DMS 273 treated with DMSO at 0.1 percent for 48 hours (cell line): ENCODE data around the gene SUFU.

Experiments used
- DNase-seq: peaks from one replicate; lab custom pipeline; 2025; lab: John Stamatoyannopoulos, UW

The SUFU gene

DNA sequence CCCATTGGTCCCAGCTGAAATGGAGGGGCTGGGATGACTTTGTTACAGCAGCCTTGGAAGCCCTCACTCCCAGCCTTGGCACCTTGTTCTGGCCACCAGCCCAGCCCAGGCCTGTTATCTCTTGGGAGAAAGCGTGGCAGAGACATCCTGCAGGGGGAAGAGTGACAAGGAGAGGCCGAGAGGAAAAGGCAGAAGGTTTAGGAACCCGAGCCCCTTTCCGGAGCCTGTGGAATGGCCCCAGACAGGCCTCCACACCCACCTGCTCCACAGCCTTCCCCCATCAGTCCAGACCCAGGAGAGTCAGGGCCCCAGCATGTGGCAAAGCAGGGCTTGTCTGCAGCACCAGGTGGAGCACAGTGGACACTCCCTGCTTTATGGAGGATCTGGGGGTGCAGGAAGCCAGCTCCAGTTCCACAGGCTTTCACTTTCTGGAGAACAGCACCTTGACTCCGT lies 116.4 kb downstream of the SUFU start:
- DNase-seq, result no peak

DNA sequence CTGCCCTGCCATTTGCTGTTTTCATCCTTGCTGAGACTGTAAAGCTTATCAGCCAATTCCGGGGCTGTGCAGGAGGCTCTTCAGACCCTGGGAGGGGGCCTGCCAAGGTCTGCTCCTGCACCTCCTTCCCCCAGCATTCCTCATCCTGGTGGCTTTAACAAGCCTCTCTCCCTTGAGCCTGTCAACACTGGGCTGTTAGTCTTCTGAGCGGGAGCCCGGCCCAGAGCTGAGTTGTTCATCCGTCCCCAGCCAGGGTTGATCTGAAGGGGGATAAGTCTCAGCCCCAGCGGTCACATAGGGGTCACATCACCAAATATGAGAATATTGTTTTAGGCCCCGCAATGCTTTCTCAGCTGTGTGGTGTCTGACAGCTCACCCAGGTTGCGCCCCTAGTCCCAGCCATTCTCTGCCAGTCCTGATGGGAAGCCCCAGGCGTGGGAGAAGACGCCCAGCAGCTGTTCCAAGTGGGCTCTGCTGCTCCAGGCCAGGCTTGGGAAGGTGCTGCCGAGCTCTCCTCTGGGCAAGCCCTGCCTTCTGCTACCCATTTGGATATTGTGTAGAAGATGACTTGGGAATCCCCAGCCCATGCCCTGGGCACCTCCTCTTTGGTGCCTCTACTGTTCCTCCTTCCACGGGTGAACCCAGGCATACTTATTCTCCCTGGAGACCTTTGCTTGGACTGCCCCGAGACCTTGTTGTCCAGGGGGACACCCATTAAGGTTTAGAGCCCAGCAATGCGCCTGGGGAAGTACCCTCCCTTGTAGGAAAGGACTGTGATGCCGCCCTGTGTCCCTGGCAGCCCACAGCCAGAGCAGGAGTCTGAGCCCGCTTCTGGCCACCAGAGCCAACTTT lies 117.0 kb downstream of the SUFU start:
- DNase-seq, result no peak

DNA sequence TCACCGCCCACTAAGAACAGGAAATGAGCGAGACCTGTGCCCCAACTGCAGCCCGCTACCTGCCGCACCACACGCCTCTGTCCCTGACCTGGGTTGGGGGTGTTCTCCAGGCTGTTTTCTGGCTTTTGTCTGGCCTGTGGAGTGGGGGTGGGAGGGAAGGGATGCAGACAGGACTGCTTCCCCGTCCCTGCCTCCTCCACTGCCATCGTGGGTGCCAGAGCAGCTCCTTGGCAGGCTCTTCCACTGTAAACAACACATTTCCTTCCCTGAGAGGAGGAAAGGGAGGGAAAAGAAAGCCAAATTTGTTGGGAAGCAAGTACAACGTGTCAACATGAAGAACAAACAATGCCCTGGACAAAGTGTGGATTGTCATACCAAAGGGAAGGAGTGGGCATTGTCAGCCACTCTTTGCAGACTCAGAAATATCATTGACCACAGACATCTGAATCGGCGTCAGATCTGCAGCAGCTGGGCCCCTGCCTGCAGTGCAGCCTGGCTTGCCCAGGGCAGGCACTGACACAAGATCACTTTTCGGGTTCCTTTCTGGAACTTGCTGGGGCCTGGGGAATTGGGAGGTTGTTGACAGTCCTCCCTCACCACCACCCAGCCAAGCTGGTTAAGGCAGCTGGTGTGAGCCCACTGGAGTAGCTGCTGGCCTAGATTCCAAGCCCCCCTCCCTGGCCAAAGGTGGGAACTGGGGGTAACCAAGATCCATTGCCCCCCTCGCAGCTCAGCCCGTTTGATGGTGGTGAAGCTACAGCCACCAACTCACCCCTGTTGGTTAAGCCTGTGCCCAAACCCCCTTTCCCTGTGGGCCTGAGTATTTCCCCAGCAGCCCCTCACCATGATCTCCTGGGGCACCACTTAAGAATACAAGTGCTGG lies 117.9 kb downstream of the SUFU start:
- no peak for DNase-seq

DNA sequence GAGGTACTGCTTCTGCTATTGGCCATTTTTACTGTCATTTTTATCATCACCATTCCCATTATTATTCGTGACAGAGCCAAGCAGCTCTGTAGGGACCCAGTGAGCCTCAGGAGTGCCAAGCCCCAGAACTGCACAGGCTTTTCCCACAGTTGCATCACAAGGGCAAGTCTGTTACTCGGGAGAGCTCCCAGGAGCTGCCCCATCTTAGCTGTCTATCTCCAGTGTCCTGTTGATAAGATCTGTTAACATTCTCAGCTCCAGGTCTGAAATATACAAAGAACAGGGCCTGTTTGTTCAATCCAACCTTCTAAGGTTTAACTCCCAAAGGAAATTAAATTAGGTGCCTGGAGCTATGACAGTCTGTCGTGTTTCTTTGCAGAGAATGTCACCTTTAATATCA lies 120.3 kb downstream of the SUFU start:
- no peak for DNase-seq

DNA sequence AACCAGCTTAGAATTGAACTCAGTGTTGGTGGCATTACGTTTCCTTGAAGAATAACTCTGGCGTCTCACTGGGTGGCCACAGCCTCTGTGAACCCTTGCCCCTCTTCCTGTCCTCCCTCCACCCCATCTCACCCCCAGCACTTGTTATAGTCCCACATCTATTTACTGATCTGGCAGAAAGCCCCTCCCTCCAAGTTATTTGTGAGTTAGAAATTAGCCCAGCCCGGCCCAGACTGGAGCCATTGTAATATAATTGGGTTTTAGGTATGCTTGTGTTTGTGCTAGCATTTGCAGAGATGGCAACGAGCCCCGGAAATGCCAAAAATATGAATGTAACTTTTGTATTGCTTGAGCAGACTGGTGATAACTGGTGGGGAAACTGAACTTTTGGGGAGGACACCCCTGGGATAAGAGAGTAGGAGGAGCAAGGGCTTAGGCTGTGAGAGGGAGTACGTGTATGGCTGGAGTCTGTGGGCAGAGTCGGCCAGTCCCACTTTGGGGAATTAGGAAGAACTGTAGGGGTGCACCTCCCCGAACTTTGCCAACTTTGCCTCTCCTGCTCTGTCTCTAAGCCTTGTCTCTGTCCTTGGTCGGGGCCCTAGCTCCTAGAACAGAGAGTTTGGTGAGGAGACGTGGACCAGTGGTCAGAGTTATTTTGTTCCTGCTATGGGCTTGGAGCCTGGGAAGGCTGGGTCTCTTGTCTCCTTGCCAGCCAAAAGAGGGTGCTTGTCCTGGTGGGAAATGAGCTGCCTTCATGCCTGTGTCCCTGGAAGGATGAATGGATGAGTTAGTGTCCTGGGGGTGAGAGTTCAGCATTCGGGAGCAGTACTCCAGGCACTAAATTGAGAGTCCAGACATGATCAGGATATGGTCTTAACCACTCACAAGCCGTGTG lies 121.2 kb downstream of the SUFU start:
- no peak for DNase-seq

DNA sequence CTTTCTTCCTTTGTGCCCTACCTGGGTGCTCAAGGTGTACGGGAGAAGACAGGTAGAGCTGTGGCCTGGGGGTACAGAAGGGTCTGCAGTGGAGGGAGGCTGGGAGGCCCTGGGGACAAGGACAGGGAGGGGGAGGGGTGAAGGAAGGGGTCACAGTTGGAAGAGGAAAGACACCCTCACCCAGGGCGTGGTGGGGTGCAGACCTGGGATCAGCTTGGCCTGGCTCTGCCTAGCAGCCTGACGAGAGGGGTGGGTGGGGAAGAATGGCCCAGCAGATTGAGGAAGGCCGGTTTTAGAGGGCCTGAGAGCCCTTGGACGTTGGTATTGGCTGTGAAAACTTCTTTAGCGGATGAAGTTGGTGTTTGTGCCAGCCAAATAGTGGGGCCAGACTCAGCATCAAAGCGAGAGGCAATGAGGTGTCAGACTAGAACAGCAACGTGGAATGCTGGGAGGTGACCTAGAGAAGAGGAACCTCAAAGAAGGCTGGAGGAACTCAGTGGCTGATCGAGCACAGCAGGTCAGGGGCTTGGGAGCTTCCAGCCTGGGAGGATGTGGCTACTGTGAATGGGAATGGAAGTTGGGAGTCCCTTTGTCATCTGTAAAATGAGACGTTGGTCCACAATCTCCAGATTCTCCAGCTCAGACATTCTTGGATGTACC lies 122.4 kb downstream of the SUFU start:
- no peak for DNase-seq

DNA sequence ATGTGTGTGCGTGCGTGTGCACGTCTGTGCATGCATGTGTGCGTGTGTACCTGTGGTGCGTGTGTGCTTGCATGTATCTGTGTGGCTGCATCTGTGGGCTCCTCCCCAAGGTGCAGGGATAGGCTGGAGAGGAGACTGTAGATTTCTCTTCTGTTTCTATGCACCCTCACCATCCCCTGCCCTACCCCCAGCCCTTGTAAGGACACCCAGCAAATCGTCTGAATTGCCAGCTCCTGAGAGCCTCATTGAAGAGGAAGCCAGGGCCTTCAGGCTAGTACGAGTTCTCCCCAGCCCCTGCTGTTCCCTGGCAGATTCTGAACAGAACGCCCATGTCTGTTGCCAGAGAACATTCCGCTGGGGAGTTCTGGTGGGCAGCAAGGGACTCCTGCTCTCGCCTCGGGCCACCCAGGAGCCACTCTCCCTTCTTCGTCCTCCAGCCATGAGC lies 123.5 kb downstream of the SUFU start:
- DNase-seq, result no peak

DNA sequence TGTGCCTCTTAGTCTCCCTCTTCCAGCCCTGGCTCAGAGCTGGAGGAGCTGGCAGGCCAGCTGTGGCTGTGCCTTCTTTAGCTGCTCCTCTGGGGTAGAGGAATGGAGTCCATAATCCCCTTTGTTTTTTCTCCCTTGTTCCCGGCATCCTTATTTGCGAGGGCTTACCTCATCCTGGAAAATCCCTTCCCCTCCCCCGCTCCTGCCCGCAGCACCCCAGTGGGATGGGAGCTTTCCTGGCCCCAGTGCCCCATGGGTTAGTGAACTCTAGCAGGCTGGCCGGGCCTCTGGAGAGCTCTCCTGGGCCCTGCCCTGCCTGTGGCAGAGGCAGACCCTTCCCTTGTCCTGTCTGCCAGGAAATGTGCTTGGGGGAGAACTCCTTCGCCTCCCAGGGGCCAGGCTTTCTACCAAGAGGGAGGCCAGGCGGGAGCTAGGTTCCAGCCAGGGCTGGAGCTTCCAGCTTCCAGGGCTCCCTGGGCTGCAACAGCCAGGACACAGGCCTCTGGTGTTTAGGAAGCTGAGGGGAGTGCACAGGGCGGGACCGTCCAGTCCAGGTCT lies 124.0 kb downstream of the SUFU start:
- no peak for DNase-seq

DNA sequence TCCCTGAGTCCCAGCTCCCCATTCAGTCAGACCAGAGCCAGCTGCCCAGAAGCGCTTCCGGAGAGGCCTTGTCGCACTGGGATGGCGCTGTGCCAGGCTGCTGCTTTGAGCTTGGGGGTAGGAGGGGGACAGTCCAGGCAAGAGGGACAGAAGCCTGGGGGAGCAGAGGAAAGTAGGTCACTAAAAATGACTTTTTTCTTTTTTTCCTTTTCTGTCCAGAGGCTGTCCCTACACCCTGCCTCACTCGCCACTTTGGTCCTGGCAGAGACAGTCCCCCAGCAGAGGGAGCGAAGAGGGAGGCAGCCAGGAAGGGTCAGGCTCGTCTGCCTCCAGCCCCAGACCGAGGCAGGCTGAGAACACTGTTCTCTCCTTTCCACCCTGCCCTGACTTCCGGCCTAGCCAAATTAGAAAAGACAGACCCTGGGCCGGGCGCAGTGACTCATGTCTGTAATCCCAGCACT lies 124.7 kb downstream of the SUFU start:
- DNase-seq, result no peak

DNA sequence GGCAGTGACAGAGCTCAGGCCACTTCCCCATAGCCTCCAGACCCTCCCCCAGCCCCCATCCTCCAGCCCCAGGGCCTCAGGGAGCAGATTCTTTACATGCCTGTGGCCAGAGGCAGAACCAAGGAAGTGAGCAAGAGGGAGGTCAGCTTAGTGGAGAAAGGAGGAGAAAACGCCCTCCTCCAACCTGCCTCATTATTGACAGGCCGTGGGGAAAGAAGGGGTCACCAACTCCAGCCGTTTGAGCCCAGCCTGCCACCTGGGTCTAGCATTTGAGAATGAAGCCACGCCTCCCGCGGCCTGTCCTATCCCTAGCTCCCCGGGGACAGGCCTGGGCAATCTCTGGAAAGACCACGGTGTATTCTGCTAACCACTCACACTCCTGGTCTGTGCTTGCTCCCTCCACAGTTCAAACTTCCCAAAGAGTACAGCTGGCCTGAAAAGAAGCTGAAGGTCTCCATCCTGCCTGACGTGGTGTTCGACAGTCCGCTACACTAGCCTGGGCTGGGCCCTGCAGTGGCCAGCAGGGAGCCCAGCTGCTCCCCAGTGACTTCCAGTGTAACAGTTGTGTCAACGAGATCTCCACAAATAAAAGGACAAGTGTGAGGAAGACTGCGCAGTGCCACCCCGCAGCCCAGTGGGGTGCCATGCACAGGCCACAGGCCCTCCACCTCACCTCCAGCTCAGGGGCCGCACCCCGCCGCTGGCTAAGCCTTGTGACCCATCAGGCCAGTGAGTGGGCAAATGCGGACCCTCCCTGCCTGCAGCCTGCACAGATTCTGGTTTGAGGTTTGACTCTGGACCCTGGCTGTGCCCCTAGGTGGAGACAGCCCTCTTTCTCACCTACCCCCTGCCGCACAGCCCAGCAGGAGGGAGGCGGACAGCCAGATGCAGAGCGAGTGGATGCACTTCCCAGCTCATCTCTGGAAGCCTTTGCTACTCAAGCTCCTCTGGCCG lies 126.2 kb downstream of the SUFU start:
- DNase-seq, result no peak

DNA sequence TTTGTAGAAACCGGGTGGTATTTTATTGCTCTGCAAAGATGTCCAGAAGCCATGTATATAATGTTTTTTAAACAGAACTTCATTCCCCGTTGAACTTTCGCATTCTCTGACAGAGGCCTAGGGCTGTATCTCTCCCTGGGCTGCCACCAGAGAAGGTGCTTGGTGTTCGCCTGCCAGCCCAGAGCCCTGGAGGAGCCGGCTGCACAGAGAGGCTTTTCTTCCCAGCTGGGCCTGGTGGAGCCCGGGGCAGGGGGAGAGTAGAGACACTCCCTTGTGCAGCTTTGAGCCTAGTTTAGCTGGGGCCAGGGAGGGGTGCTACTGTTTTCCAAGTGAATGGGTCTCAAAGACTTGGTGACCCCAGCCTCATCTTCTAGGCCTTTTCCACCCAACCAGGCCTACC lies 126.9 kb downstream of the SUFU start:
- no peak for DNase-seq

DNA sequence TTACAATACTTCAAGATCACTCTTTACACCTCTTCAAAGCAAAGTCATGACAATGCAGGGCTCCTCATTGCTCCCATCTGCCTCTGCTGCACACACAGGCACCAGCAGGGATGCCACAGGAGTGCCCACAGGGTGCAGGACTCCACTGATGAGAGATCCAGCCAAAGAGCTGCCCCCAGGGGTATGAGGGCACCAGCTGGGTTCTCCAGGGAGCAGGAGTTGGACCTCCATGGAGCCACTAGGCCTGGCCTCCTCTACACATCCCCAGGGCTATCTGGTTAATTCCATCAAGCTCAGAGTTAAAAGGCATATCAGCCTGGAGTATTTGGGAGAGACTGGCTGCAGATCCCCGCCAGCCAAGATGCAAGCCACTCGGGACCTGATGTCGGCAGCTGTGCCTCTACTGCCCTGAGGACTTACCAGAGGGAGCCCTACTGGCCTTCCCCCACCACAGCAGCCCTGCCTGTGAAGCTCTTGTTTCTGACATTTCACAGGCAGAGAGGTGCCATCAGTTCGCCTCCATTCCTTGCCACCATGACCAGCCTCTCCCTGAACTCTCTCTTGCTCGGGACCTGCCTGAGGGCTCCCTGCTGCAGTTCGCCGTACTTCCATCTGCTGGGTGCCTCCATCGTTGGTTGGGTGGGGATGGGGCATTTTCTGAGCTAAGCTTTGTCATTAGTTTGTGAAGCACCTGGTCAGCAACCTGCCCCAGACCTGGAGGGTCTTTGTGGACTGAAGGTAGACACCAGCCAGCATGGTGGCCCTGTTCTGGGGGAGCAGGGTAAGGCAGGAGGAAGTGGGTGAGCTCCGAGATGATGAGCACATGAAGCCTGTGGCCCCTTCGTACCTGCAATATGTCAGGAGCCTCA lies 128.0 kb downstream of the SUFU start:
- no peak for DNase-seq

DNA sequence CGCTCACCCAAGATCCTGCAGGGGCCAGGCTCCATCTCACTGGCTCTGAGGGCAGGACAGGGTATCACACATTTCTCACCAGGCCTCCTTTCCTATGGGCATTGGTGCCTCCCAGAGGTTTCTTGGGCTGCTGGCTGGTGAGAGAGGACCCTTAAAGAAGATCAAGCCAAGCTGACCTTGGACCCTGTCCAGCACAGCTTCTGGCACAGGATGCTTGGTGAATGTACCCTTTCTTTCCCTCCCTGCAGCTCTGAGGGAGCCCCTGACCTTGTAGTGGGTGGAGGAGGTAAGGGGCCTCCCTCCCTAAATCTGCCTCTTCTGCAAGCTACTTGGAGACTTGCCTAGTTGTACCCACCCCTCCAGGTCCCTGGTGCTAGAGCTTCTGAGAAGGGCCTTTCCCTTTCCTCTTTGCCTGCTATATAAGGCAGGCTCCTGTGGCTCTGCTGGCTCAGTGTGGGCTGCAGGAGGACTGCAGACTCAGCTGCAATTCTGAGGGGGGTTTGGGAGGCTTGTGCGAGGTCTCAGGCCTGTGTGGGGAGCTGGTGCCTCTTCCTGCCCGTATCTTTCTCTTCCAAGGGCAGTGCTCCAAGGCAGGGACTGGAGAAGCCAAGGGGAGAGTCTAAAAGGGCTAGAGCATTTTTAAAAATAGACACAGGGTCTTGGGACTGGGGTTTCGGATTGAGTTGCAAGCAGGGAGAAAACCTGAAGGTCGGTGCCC lies 128.8 kb downstream of the SUFU start:
- DNase-seq, result no peak

DNA sequence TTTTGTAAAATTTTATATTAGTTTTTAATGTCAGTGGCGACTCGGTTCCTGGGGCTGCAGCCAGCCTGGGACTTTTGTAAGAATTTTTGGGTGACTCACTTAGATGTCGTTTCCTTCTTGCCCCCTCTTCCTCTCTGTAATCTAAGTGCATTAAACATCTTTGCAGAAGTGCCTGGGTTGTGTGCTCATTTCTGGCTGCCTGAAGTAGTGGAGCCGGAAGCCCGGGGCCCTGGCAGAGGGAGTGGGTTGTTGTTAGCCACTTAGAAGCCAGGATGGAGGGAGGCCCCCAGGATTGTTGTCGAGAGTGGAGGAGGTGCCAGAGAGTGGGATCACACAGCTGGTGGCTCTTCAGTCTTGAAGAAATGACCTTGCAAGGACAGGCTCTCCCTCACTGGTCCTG lies 129.5 kb downstream of the SUFU start:
- no peak for DNase-seq

DNA sequence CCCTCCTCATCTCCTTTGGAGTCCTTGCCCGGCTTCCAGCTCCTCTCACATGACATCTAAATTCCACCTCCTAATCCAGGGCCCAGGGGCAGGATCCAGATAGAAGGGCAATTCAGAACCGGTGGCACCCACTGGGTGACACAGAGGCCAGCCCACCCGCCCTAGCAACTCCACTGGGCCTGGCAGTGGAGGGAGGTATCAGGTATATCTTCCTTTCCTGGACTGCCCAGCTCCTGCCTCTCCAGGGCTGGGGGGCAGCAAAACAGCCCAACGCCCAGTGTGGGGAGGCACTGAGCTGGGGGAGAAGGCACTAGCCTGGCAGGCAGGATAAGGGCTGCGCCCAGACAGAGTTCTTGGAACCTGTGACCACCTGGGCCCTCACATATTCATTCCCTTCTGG lies 130.1 kb downstream of the SUFU start:
- no peak for DNase-seq

DNA sequence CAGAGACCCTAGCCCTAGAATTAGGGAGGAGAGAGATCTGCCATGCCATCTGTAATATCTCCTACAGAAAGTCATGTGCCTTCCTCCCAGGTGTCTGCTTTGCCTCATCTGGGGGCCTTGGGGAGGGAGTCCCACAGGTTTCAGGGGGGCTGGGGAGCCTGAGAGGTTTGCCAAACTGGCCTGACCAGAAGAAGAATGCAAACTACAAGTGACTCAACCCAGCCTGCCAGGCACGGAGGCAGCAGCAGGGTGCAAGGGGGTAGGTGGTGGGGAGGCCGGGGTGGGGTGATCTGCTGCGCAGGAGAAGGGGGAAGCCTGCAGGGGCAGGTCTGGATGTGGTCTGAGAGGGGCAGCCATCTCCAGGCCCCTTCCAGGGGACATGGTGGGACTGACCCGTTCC lies 130.9 kb downstream of the SUFU start:
- DNase-seq, result no peak

DNA sequence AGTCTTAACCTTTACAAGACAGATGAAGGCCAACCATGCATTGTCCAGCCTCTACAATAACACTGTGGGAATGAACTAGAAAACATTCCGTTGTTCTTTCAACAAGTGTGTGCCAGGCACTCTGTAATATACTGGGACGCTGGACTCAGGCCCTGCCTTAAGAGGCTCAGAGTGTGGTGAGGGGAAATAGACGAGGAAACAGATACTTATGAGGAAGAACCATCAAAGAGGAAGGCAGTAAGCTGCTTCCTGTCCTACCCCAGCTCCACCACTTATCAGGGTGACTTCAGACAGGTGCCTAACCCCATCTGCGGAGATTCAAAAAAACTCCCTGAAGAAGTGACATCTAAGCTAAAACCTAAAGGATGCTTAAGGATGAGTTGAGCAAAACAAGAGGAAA lies 131.6 kb downstream of the SUFU start:
- no peak for DNase-seq

DNA sequence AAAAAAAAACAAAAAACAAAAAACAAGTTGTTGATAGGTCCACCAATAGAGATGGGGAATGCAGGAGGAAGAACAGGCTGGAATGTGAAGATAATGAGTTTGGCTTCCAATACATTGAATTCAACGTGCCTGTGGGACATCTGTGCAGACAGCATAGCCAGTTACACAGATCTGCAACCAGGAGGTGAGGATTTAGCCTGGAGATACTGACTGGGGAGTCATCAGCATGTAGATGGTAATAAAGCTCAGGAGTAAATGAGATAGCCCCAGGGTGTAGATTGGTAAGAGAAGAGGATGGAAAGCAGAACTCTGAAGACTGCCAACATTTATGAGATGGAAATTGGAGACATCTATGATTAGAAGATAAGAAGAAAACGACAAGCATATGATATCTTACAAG lies 135.8 kb downstream of the SUFU start:
- DNase-seq, result no peak
